Measurements from ENCODE around the gene ANXA9.

ANXA9 gene

DNA sequence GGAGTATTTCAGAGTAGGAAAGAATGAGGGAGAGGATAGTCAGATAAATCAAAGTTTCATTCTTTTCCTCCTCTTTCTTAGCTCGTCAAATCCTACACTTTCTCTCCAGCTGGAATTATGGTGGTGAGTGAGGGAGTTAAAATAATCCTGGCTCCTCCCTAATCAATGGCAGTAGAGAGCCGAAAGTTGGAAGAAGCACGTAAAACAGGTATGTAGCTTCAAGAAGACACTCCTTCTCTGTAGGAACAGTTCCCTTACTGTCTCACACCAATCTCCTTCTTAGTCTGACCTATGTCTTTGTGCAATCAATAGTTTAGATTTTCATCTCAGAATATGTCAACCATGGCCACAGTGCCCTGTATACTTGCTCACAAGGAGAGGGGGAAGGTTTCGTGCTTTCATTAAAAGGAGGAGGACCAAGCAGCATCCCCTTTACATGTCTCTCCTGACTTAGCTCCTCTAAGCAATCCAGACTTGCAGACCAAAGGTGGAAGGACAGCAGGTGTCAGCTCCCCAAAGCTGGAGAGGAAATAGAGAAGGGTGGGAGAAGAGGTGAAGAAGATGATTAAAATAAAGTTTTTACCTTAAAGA, 23.7 kb downstream of the ANXA9 start:
- no peak for DNase-seq (ENCODE audit: low spot score)

DNA sequence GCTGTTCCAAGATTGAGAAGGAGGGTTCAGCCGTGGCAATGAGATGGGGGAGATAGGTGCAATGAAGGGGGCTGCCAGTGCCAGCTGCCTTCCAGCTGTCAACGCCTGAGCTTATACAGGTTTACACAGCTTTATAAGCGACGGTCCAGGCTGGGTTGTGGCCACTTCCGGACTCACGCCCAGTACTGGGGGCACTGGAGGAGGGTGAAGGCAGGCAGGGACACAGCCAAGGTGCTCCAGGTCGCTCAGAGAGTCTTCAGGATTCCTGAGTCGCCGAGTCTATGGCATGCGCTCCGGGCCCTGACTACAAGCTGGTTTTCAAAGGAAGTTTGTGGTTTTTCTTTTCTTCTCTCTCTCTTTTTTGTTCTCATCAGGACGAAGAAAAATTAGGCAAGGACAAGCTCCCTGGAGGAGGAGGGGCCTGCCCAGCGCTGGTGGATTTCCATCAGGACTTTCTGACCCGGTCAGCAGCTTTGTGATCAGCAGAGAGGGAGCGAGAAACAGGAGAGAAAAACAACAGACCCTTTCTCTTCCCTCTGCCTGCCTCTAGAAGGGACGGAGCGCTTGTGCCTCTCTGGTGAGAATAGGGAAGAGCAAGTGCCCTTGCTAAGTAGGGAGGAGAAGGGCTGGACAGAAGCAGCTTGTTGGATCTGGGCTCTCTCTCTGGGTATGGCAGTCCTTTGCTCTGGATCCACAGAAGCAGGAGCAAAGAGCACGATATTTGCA, 24.4 kb downstream of the ANXA9 start, which contains the start of gene MINDY1:
MINDY1 (minus strand) TSS at position 576 of the 726 bp plus-strand sequence. CDS start 4,285 bp downstream, outside the sequence.
- DNase-seq (ENCODE audit: low spot score), result peak; percentile 81

DNA sequence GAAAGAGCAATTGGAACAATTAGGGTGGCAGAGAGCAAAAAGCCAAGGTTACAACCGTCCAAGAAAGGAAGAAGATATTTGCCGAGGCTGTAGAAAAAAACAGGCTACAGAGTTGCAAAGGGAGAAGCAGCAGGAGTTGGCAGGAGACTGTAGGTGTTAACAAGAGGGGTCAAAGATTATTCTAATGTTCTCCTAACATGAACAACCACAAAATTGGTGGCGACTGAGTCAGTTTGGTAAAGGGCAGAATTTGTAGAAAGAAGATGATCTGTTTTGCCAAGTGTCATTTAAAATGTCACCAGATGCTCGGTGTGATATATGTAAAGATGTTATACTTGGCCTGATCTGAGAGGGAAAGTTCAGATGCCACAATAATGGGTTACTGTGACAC, 25.8 kb downstream of the ANXA9 start:
- no peak for DNase-seq (ENCODE audit: low spot score)

DNA sequence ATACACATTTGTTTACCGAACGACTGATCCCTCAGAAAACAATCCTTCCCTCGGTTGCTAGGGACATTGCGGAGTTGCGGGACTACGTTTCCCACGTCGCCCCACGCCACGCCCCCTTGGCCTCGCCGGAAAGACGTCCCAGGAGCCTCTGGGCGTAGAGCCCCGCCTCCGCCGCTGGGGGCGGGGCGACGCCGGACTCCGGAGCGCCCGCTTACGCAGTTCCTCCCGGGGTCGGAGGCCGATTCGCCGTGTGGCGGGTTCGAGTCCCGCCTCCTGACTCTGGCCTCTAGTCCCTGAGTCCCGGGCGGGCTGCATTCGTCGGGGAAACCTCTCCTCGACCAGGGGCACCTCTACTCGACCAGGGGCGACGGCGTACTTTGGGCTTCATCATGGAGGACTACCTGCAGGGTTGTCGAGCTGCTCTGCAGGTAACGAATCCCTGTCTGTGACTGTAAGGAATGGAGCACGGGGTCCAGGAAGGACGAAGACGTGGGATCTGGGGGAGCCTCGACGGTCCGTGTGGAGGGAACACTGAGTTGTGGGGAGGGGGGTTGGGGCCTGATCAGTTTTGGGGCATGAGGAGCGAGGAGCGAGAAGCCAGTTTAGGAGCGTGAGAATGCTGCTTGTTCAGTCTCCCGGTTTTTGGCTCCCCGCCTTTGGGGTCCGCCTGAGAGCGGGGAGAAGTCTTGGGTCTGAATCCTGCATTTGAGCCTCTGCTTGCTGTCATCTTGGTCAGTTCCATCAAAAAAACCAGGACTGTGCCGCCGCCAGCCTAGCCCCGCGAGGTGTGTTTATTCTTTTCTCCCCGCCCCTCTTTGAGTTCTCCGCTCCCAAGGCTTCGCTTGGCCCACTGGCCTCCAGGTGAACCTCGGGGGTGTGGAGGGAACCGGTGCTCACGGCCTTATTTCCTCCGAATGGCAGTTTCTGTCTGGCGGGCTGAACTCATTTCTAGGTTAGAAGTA, 26.4 kb downstream of the ANXA9 start, which contains the start of gene PRUNE1:
PRUNE1 (plus strand) TSS at position 206 of the 962 bp plus-strand sequence; CDS start at position 390, 184 bp downstream.
- DNase-seq (ENCODE audit: low spot score), result peak; percentile 97

DNA sequence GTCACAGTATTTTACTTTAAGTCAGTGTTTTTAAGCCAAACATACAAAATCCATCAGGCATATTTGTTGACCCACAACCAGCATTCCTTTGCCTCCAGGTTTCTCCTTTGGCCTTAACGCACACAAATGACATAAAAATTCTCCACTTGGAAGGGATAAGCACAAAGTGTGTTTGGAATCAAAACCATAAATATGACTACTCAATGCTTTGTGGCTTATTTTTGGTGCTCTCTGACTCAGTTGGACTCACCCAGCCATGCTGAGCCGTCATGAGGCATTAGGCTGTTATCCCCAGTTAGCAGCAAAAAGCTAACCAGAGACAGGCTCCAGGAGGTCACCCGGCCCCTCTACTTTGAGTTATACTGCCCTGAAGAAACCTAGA, 27.1 kb downstream of the ANXA9 start:
- no peak for DNase-seq (ENCODE audit: low spot score)

DNA sequence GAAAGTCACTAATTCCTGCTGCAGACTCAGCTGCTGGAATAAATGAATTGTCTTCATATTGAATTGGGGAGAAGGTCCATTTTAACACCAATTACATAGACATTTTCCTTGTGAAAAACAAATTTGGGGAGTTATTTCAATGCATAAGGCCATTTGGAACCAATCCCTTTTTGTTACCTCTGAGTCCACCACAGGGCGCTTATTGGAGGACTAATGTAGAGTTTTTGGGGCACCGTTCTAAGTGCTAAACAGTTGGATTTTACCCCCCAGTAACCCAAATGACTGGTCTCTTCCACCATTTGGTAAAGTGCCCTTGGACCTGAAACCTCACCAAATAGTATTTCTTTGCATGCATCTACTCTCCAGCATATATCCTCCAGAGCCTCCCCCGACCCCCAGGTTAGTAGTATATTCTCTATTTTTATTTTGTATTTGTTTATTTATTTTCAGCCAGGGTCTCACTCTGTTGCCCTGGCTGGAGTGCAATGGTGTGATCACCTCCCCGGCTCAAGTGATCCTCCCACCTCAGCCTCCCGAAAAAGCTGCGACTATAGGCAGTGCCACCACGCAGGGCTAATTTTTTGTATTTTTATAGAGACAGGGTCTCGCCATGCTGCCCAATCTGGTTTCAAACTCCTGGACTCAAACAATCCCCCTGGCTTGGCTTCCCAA, 27.7 kb downstream of the ANXA9 start:
- DNase-seq (ENCODE audit: low spot score), result no peak

DNA sequence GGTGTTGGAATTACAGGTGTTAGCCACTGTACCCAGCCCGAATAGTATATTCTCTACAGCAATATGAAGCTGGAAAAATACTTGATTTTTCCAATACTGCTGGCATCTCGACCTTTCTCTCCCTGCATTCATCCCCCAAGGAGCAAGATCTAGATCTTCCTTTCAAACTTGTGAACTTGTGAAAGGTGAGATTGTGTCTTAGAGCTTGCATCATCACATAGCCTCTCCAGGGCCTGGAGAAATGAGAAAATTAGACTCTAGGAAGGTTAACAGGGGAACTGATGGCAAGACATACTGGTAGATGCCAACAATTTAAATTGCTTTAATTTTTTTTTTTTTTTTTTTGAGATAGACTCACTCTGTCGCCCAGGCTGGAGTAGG, 28.2 kb downstream of the ANXA9 start:
- no peak for DNase-seq (ENCODE audit: low spot score)

DNA sequence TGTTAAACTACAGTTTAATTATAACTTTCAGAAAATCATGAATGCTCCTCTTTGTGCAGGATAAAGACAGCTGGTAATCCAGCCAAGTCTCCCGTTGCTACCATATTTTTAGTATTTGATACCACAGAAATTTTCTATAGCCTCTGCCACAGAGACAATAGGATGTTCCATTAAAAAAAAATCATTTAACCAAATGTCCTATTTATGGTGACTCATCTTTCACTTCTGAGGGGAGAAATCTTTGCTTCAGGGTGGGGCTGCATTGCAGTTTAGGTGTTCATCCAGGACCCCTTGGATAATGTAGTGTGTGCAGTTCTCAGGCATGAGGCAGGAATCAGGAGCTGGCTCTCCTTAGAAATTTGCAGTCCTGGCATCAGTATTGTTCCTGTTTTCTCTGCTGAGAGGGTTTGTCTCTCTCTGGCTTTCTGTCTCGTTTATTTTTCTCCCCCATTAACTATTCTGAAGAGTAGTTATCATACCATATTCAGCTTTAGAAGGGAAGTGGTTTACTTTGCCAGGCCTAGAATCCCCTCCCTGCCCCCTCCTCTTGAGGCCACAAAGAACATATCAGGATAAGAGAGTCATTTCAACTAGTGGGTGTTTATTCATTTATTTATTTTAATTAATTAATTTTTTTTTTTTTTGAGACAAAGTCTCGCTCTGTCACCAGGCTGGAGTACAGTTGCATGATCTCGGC, 29.2 kb downstream of the ANXA9 start:
- DNase-seq (ENCODE audit: low spot score), result no peak

DNA sequence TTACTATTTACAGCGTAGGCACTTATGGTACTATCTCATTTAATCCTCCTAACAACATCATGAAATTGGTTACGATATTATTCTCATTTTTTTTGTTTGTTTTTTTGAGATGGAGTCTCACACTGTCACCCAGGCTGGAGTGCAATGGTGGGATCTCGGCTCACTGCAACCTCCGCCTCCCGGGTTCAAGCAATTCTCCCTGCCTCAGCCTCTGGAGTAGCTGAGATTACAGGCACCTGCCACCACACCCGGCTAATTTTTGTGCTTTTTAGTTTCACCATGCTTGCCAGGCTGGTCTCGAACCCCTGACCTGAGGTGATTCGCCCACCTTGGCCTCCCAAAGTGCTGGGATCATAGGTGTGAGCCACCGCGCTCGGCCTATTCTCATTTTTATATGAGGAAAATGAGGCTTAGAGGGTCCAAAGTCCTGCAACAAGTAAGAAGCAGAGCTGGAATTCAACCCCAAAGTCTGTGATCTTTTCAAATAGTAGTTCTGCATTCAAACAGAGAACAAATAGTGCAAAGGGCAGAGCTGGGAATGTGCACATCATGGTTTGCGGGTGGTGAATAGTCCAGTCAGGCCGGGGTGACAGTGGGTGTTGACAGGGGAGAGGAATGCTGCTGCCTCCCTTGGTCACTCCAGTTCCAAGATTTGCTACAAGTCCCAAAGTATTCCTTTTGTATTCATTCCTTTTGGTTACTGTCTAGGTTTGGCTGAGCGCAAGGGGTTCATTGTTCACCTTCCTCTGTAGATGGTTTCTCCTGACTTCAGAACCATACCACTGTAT, 30.8 kb downstream of the ANXA9 start:
- no peak for DNase-seq (ENCODE audit: low spot score)

DNA sequence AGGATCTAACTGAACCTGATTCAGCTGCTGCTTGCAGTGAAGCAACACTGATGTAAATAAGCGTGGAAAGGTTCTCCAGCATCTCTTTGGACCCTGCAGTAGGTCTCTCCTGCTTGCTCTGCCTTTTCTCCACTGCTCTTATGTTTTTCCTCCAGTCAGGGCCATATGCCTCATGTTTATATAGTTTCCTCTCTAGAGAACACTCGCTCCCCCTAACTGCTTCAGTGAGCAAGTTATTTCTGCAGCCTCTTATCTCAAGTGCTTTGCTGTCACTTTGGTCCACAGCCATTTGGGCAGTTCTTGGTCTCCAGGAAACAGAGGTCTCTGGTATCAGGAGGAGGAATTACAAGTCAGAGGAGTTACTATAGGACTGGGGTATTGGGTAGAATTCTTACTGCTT, 31.4 kb downstream of the ANXA9 start:
- no peak for DNase-seq (ENCODE audit: low spot score)

DNA sequence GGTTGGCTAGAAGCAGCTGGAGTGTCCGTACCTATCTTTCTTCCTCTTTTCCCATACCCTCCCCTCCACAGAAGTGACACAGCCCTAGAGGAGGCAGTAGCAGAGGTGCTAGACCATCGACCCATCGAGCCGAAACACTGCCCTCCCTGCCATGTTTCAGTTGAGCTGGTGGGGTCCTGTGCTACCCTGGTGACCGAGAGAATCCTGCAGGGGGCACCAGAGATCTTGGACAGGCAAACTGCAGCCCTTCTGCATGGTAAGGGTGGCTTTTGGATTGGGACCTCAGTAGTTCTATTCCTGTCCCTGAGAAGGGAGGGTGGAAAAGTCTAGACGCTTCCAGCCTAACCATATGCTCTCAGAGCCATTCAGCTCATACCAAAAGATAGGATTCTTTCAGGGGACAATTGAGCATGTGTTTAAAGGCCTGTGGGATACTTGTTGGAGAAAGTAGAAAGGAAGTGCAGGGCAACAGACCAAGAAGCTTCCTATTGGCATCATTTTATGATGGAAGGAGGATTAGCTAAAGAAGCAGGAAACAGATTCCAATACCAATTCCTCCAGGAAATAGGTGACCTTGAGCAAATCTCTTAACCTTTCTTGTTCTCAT, 42.6 kb downstream of the ANXA9 start:
- peak; percentile 81 for DNase-seq (ENCODE audit: low spot score)

DNA sequence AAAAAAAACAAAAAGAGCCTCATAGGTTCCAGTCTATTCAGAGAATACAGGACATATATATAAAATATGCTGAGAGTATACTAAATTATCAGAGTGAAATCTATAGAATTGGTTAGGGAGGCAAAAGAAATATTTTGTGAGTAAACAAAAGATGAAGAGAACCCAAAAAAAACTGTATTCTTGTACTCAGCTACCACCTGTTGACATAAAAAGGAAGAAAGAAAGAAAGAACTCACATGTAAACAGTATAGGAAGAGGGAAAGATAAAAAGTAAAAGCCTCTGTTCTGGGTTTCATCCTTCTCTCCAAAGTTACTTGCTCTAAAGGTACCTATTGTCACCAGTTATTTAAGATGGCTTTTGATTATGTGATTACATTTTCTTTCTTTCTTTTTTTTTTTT, 44.4 kb downstream of the ANXA9 start:
- DNase-seq (ENCODE audit: low spot score), result no peak

DNA sequence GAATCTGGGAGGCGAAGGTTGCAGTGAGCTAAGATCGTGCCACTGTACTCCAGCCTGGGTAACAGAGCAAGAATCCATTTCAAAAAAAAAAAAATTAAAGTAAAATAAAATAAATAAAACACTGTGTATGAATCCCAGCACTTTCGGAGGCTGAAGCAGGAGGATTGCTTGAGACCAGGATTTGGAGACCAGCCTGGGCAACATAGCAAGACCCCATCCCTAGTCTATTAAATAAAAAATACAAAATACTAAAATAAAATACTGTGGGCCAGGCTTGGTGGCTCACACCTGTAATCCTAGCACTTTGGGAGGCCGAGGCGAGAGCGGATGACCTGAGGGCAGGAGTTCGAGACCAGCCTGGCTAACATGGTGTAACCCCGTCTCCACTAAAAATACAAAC, 50.1 kb downstream of the ANXA9 start:
- DNase-seq (ENCODE audit: low spot score), result no peak

DNA sequence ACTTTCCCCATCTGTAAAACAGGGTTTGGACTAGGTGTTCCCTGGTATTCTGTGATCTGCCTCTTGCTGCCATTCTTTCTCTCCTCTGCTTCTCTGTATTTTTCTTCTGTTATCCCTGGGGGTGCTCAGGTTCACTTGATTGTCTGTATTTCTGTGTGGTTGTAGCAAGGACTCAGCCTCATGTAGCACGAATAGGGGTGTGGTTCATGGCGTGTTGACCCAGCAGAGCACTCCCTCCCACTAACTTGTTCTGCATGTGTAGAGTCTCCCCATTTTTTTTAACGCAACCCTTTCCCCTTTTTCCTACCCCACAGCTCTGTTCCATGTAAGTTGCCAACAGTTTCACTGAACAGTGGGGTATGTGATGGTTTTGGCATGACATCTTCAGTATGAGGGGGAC, 53.1 kb downstream of the ANXA9 start:
- no peak for DNase-seq (ENCODE audit: low spot score)

DNA sequence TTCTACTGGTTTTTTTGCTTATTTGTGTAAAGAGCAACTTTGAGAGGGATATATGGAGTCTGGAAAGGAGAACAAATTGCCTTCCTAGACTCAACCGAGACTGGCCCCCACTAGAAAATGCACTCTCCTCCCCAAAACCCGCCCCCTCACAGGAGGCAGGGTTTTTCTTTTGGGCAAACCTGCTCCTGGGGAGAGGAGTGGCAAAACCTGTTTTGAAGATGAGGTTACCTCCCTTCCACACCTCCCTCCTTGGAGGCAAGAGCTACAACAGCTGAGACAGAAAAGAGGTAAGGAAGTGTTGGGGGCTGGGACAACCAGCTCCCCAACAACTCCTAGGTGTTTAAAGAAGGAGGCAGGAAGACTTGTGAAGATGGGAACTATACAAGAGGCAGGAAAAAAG, 54.3 kb downstream of the ANXA9 start, which contains the start of gene BNIPL:
BNIPL (plus strand) TSS at position 231 of the 400 bp plus-strand sequence; CDS start at position 371, 140 bp downstream.
- no peak for DNase-seq (ENCODE audit: low spot score)

DNA sequence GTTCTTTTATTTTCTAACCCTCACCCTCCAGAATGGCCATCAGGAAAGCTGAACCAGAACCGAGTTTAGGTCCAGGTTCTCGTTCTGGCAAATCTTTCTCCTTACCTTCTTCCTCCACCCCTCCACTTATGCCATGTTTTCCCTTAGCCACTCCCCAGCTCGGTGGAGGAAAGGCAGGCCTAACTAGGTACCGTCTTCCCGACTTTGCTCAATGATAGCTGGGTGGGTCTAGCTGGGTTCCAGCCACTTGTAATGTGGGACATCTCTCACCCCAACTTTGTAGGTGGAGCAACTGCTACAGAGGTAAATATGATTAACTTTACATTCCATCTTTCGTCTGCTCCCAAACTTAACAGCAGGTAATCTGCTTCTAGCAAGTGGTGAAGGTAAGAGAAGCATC, 54.9 kb downstream of the ANXA9 start:
- DNase-seq (ENCODE audit: low spot score), result no peak

DNA sequence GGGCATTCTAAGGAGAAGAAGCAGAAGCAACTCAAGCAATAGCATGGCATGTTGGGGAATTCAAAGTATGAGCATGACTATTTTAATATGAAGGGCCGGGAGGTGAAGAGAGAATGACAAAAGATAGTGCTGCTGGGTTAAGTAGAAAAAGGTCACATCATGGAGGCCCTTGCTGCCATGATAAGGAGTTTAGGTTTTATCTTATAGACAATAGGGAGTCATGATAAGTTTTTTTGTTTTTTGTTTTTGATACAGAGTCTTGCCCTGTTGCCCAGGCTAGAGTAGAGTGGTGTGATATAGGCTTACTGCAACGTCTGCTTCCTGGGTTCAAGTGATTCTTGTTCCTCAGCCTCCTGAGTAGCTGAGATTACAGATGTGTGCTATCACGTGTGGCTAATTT, 57.4 kb downstream of the ANXA9 start:
- no peak for DNase-seq (ENCODE audit: low spot score)

DNA sequence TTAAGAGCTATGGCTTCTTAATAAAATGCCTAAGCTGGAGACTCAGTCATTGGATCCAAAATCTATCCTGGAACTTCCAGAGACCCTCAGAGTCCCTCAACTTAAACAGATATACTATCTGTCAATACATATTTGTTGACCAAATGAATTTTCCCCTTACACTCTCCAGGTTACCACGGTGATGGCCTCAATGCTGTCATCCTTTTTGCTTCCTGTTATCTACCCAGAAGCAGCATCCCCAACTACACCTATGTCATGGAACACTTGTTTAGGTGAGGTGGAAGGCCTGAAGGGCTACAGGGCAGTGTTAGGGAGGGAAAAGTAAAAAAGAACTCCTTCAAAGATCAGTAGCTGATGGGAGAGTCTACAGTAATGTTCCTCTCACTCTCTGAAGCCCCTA, 61.1 kb downstream of the ANXA9 start:
- no peak for DNase-seq (ENCODE audit: low spot score)

Measured in hepatic stellate cell (primary cell).